Left ventricle myocardium superior (tissue), 1 donor: ENCODE results near the gene FNBP1. TPM values are rescaled to one million over a fixed set of nuclear protein-coding genes. Genes with fewer than 3 reads are reported as not detected.
"Not testable (repeated sequence)": the region's sequence is repeated elsewhere in the genome, so short reads cannot be mapped to it uniquely, and the experiment has no call there.

Experiments
- ATAC-seq: fragments of 200-7000 bp; cut with Tn5 transposase; one replicate; pipeline ENCODE4 v1.9.1; 2020; ENCODE audit warnings: mild to moderate bottlenecking, moderate library complexity
- DNase-seq: peaks from one replicate; pipeline ENCODE4 v3.0.0-alpha.2; 2020
- intact Hi-C: fragments of 100-400 bp; cut with micrococcal nuclease; formaldehyde crosslinking; loops from one replicate; pipeline ENCODE4 v1.11.0; 2022
- total RNA-seq: library from RNA; stranded (reverse); fragmentation: NEBNext Ultra II Directional; extraction: Animal tissue kit (Norgen Biotek cat#: 25700); gene quantifications from one replicate; pipeline ENCODE4 v1.2.1, GENCODE V29; 2021
- donor health status: DM: no; HTN: yes; CAD: no; lungs with severe emphysema.

The FNBP1 gene
- total RNA-seq, 1 donor from 2014 or later, result 23.7 TPM

DNA sequence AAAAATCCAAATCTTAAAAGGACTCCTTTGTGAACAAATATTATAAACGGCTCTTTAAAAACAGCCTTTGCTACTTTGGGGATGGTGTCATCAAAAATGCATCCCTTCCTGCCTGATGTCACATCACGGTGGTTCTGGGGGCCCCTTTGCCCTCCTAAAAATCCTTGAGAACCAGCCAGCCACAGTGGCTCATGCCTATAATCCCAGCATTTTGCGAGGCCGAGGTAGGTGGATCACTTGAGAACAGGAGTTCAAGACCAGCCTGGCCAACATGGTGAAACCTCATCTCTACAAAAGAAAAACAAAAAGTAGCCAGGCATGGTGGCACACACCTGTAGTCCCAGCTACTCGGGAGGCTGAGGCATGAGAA is 43.9 kb downstream of the FNBP1 start:
- no peak for ATAC-seq
- DNase-seq, result no peak
- intact Hi-C loops, result no loop called here

DNA sequence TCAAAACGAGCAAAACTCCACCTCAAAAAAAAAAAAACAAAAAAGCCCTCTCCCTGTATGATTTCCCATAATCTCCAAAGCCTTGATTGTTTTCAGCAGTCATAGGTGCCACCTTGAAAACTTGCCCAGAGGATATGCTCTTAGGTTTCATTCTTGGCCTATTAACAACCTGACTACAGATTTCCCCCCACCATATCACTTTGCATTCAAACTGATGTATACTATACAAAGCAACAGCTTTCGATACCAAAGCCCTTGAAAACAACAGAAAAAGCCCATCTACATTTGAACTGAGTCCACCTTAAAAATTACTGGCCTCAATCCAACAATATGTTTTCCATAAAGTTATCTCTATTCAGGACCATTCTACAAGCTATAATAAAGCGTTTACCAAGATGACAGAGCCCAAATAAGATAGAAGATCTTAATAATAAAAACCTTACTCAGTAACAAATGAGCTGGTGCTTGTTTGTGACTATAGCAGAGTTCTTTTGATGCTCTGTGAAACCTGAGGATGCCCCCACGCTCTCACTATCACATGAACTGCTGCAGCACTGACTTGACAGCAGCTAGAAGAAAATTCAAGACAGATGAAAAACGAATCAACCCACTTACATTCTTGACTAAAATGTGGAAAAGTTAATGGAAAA is 44.4 kb downstream of the FNBP1 start:
- intact Hi-C loops, result no loop called here
- no peak for ATAC-seq
- no peak for DNase-seq

DNA sequence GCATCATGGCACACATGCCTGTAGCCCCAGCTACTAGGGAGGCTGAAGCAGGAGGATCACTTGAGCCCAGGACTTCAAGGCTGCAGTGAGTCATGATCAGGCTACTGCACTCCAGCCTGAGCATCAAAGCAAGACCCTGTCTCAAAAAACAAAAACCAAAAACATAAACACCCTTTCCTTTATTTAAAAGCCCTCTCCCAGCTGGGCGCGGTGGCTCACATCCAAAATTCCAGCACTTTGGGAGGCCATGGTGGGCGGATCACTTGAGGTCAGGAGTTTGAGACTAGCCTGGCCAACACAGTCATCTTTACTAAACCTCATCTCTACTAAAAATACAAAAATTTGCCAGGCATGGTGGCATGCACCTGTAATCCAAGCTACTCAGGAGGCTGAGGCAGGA is 45.3 kb downstream of the FNBP1 start:
- ATAC-seq, intact Hi-C loops, DNase-seq: not testable (repeated sequence)

DNA sequence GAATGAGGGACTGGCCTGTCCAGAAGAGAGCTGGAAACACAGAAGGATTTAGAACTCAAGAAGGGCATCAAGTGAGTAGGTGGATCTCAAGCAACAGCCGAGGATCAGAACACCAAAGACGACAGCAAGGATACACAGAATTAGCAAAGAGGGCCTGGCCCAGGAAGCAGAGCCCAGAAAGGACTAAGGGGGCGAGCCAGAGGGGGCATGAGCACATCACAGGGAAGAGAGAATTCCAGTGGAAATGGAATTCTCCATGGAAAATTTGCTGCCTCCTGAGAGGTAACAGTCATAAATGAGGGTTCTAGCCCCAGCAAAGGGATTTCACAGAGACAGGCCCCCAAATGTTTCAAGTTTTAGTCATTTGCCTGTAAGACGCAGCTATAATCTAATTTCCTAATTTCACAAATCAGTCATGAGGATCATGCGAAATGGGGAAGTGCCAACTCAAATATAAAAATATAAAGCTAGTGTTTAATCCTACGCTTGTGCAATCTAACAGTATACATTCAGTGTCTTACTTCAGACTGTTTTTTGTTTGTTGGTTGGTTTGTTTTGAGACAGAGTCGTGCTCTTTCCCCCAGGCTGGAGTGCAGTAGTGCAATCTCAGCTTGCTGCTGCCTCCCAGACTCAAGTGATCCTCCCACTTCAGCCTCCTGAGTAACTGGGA is 46.7 kb downstream of the FNBP1 start:
- no peak for DNase-seq
- intact Hi-C loops, result no loop called here
- ATAC-seq, result no peak

DNA sequence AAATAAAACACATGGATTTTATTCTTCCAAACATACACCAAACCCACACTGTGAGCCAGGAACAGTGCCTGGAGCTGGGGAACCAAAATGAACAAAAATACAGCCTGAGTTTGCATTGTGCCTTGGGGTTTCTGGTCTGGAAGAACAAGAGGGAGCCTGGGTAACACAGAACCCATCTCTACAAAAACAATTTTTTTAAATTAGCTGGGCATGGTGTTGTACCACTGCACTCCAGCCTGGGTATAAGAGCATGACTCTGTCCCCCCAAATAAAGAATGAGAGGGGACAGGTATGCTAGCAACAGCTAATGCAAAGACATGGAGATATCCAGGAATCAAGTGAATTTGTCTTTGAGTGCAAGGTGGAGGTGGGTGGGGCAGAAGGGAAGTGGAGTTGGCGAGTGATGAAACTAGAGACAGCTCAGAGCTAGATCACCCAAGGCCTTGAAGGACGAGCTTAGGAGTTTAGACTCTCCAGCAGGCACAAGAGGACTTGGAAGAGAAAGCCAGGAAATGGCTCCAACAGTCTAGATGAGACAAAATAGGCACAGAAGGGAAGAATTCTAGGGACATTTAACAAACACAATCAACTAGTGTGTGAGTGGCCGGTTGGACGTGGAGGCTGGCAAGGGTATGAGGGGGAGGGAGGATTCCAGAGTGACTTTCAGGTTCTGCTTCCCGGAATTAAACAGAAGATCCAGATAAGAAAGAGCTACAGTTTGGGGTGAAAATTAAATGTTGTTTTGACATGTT is 47.4 kb downstream of the FNBP1 start:
- no peak for DNase-seq
- ATAC-seq, result peak; percentile 24
- intact Hi-C loops, result no loop called here

DNA sequence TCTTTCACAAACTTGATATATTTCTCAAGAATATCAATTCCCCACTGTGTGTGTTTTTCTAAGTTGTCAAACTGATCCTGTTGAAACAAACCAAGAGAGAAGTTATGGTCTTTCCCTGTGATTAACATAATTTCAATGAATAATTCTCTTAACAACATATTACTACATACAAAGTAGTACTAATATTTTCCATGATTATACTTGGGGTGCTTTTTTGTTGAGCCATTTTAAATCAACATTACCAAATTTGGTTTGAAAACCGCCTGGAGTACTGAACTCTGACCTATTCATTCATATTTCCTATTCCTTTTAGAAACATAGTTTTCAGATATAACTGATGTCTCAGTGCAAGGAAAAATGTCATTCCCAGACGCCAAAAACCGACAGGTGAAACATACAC is 48.1 kb downstream of the FNBP1 start:
- DNase-seq (no peak), ATAC-seq (no peak)
- intact Hi-C loops, result no loop called here

DNA sequence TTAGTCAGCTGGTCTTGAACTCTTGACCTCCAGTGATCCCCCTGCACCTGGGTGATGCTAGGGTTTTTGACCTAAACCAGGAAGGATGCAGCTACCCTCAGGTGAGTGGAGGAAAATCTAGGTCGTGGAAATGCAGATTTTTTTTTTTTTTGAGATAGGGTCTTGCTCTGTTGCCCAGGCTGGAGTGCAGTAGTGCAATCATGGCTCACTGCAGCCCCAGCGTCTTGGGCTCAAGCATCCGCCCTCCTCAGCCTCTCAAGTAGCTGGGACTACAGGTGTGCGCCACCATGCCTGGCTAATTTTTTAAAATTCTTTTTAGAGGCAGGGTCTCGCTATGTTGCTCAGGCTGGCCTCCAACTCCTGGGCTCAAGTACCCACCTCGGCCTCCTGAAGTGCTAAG is 51.9 kb downstream of the FNBP1 start:
- intact Hi-C loops, DNase-seq, ATAC-seq: not testable (repeated sequence)

DNA sequence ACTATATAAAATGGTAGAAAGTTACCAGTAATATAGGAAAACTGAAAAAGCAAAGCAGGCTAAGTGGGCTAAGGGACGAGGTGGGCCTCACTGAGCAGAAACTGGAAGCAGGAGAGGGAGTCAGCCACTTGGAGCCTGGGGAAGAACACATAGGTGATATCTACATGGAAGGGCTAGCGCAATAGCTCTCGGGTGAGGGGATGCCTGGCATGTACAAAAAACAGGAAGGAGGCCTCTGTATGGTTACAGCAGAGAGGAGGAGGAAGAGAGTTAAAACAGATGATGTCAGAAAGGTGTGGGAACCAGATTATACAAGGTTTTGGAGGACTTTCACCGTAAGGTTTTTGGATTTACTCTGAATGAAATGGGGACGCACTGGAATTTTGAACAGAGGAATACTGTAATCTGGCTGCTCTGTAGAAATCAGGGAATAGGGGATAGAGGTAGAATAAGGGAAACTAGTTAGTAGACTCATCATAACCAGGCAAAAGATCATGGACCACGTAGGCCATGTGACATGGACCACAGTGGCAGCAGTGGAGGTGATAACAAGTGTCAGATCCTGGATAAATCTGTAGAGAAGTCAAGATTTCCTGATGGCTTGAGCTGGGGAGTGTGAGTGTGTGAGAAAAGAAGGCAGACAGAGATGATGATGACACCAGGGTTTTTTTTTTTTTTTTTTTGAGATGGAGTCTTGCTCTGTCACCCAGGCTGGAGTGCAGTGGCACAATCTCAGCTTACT is 52.5 kb downstream of the FNBP1 start:
- DNase-seq (no peak), ATAC-seq (no peak)
- intact Hi-C loops, result no loop called here

DNA sequence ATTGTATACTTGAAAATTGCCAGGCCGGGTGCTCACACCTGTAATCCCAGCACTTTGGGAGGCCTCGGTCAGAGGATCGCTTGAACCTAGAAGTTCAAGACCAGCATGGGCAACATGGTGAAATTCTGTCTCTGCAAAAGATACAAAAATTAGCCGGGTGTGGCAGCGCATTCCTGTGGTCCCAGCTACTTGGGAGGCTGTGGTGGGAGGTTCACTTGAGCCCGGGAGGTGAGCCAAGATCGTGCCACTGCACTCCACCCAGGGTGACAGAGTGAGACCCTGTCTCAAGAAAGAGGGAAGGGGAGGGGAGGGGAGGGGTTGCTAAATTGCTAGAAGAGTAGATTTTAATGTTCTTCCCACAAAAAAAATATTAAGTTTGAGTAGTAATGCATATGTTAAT is 53.2 kb downstream of the FNBP1 start:
- ATAC-seq, result no peak
- DNase-seq, result no peak
- intact Hi-C loops, result no loop called here

DNA sequence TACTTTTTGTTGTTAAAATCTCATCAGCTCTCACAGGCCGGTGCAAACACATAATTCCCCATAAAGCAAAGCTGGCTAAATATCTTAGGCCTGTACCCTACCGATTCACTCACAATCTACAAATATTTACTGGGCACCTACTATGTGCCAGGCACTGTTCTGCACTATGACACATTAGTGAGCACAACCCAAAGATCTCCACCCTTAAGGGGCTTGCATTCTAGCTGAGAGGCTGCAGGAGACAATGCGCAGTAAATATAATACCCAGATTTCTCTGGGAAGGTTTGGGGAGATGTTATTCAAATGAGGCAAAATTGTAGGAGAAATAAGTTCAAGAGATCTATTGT is 53.7 kb downstream of the FNBP1 start:
- ATAC-seq (no peak), DNase-seq (no peak)
- intact Hi-C loops, result no loop called here

DNA sequence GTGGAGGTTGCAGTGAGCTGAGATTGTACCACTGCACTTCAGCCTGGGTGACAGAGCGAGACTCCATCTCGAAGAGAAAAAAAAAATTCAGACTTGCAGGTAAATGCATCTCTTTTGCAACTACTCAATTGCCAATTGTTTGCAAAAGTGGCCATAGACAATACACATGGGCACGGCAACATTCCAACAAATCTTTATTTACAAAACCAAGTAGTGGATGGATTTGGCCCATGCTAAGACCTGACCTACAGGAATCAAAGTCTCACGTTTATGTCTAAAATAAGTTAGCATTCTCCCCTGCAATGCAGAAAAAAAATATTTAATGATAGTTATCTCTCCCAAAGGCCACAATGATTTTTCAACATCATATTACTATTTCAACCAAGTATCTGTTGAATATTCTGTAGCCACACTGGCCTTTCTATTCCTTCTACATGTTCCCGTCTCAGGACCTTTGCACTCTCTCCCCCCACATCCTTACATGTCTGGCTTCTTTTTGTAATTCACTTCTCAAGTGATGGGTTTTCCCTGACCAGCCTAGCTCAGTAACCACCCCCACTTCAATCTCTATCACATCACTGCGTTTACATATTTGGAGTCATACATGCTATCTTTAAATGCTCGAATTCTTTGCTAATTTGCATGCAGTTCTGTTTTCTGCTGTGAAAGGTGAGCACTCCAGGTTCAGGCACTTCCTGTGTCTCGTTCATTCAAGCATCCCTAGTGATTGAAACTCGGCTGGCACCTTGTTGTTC is 54.2 kb downstream of the FNBP1 start:
- intact Hi-C loops, result no loop called here
- DNase-seq, result no peak
- ATAC-seq, result no peak

DNA sequence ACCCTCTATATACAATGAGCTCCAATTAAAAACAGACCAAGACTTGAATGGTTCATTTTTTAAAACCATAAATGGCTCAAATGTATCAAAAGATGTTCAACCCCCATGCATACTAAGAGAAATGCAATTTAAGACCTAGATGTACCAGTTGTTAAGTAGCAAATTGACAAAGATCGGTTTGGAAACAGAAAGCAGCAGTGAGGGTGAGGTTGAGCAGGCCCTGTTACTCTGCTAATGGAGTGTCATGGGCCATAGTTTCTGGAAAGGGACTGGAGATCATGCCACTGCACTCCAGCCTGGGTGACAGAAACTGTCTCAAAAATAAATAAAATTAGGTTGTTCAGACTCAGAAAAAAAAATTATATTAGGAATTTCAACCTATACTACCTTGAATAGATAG is 55.0 kb downstream of the FNBP1 start:
- intact Hi-C loops, result no loop called here
- no peak for DNase-seq
- ATAC-seq, result no peak

DNA sequence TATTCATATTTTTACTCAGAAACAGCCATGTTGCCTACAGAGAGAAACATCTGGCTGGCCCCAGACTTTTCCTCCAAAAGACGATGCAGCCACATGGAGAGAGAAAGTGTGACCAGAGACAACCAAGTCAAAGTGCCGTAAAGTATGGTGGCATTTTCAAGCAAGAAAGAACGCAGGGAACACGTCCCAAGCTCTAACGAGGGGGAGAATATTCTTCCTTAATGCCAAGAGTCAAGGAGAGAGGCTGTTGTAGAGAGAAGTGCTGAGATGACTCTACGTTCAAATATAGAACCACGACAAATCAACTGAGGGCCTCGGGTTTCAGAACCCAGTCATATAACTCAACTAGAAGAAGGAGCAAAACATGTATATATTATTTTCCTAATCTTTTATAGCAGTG is 55.9 kb downstream of the FNBP1 start:
- intact Hi-C loops, result no loop called here
- DNase-seq (no peak), ATAC-seq (no peak)

DNA sequence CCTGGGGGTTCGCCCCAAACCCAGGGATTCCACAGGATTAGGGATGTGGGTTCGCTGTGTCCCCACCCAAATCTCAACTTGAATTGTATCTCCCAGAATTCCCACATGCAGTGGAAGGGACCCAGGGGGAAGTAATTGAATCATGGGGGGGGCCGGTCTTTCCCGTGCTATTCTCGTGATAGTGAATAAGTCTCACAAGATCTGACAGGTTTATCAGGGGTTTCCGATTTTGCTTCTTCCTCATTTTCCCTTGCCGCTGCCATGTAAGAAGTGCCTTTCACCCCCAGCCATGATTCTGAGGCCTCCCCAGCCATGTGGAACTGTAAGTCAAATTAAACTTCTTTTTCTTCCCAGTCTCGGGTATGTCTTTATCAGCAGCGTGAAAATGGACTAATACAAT is 58.4 kb downstream of the FNBP1 start:
- DNase-seq, ATAC-seq, intact Hi-C loops: not testable (repeated sequence)

DNA sequence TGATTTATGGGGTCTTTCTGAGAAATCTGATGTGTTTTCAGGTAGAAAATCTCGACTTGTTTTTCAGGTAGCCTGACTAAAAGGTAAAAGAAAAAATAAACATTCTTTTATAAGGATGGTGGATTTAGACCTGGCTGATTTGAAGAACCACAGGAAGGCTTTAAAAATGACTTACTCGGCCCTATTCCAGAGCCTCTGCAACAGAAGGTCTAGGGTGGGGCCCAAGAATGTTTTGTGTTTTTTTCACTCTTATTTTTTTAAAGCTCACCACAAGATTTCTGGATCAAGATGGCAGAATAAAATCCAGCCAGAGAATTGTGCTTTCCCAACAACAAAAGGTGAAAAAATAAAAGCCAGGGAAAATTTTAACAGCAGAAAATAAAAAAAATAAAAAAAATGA is 59.1 kb downstream of the FNBP1 start:
- peak; percentile 29 for ATAC-seq
- intact Hi-C loops, result no loop called here
- no peak for DNase-seq

DNA sequence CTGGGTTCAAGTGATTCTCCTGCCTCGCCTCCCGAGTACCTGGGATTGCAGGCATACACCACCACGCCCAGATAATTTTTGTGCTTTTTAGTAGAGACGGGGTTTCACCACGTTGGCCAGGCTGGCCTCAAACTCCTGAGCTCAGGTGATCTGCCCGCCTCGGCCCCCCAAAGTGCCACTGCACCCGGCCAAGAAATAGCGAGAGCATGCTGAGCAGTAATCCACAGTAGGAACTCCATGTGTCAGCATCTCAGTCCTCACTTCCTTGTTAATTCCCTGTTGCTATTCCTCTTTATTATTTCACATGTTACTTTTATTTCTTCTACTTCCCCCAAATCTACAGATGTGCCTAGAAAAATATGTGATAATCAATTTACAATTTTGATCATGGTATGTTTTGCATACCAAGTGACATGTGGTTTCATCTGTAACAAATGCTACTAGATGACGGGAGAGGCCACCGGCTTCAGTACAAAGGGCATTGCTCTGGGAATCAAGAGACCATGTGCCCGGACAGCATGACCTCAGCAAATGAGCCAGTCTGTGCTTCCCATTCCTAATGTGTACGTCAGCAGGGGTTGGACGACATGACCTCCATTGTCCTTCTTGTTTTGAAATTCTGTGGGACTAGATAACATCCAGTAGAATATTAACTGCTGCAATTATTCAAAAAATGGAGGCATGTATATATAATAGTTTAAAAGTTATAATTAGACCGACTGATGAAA is 61.6 kb downstream of the FNBP1 start:
- DNase-seq (peak; percentile 42), ATAC-seq (peak; percentile 64)
- intact Hi-C loops, result no loop called here

DNA sequence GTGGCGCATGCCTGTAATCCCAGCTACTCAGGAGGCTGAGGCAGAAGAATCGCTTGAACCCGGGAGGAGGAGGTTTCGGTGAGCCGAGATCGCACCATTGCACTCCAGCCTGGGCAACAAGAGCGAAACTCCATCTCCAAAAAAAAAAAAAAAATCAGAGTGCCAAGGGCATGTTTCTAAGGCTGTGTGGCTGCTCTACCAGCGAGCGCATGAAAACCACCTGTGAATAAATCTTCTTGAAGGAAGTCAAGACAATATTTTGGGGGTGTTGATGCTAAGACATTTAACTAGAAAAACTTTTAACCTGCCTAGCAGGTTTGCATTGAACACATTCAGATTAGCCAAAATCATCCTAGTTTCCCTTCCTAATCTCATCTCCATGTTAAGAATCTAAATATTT is 62.8 kb downstream of the FNBP1 start:
- ATAC-seq, DNase-seq, intact Hi-C loops: not testable (repeated sequence)

DNA sequence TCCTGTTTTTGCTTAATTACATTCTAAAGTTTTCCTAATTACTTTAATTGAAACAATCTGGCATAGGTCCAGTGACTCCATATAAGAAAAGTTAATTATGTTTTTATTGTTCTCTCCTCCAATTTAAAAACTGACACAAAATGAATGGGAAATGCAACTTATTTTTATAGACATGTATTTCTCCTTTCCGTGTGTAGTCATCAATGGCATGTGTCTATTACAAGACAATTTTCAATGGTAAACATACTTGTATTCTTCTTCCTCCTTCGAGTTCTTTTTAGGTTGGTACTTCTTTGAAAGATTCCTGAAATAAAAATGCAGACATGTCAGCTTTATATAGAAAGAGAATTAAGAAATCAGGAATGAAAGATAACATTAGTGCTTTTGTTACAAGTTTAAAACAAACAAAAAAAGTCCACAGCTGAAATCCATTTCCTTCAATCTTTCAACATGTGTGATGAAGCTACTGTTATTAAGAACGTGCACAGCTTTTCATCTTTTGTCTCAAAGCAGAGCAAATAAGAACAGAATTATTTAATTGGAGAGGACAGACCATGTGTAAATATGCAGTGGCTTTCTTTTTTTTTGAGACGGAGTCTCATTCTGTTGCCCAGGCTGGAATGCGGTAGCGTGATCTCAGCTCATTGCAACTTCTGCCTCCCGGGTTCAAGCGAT is 63.8 kb downstream of the FNBP1 start:
- no peak for DNase-seq
- ATAC-seq, result no peak
- intact Hi-C loops, result no loop called here
